GM19099 (cell line): ENCODE results near the gene MUC5AC.

Experiments used
- POLR2A ChIP-seq: IDR thresholded peaks from 3 replicates; pipeline ENCODE4 v1.6.1; 2011; ENCODE audit warnings: low read depth; ENCODE audit not compliant: insufficient read length; ENCODE audit errors: extremely low read depth

Gene MUC5AC

GRCh38 chr11:1120532-1121330 is 37.0 kb upstream of the MUC5AC start:
- no peak for TF ChIP-seq POLR2A

GRCh38 chr11:1121331-1121812 is 36.4 kb upstream of the MUC5AC start:
- no peak for TF ChIP-seq POLR2A

- TF ChIP-seq POLR2A = no peak
Observed at GRCh38 chr11:1121813-1122663, 35.7 kb upstream of the MUC5AC start.

GRCh38 chr11:1122664-1123002 is 35.1 kb upstream of the MUC5AC start:
- TF ChIP-seq POLR2A = no peak

- TF ChIP-seq POLR2A = no peak
Observed at GRCh38 chr11:1123970-1124369, 33.8 kb upstream of the MUC5AC start.

- no peak for TF ChIP-seq POLR2A
Observed at GRCh38 chr11:1125803-1126202, 31.9 kb upstream of the MUC5AC start.

- no peak for TF ChIP-seq POLR2A
Observed at GRCh38 chr11:1126491-1126926, 31.2 kb upstream of the MUC5AC start.

- no peak for TF ChIP-seq POLR2A
Observed at GRCh38 chr11:1126935-1127663, 30.7 kb upstream of the MUC5AC start.

GRCh38 chr11:1127664-1128162 is 30.0 kb upstream of the MUC5AC start:
- TF ChIP-seq POLR2A = no peak

- no peak for TF ChIP-seq POLR2A
Observed at GRCh38 chr11:1128311-1129142, 29.2 kb upstream of the MUC5AC start.

- no peak for TF ChIP-seq POLR2A
Observed at GRCh38 chr11:1129143-1129610, 28.6 kb upstream of the MUC5AC start.

GRCh38 chr11:1129611-1130160 is 28.1 kb upstream of the MUC5AC start:
- TF ChIP-seq POLR2A = no peak

GRCh38 chr11:1130276-1131032 is 27.3 kb upstream of the MUC5AC start:
- TF ChIP-seq POLR2A = no peak
